ENCODE measurements around the gene PATE4.
"Not testable (repeated sequence)": the region's sequence is repeated elsewhere in the genome, so short reads cannot be mapped to it uniquely, and the experiment has no call there.

Gene PATE4

GRCh38 chr11:125842321-125842948 is 9.3 kb downstream of the PATE4 start:
- H3K36me3 ChIP-seq (replicated peaks; ENCODE audit: insufficient read depth, low read length) = no peaks in the 10 kb centered on the region
- H3K27me3 ChIP-seq (replicated peaks; ENCODE audit: insufficient read depth, low read length) = no peaks in the 10 kb centered on the region
- no peak overlapping the region for H3K27ac ChIP-seq (ENCODE audit: low read length)
- no peak overlapping the region for H3K4me2 ChIP-seq (ENCODE audit: low read depth, low read length)
- no peaks in the 10 kb centered on the region for H3K4me1 ChIP-seq (ENCODE audit: low read length)
- TF ChIP-seq CTCF (IDR thresholded peaks at IDR 0.05; ENCODE audit: low read length) (no peak), EZH2phosphoT487 (IDR thresholded peaks at IDR 0.05; ENCODE audit: low read length) (no peak), EZH2 (optimal IDR thresholded peaks at IDR 0.05; ENCODE audit: low read depth, low read length) (no peak)
- H3K9ac ChIP-seq (ENCODE audit: low read length) = no peak overlapping the region
- H3F3A ChIP-seq (ENCODE audit: insufficient read depth, low read length) = no peaks in the 10 kb centered on the region
- H3K4me3 ChIP-seq (ENCODE audit: low read length) = no peak overlapping the region
- no peaks in the 10 kb centered on the region for H4K20me1 ChIP-seq (ENCODE audit: insufficient read depth, low read length)
- H2AFZ ChIP-seq (ENCODE audit: low read length) = no peak overlapping the region
- no peaks in the 10 kb centered on the region for H3K9me3 ChIP-seq (replicated peaks; ENCODE audit: insufficient read depth, low read length)
- no peaks in the 10 kb centered on the region for H3K79me2 ChIP-seq (ENCODE audit: low read length)
- H3K9me2 ChIP-seq (replicated peaks; ENCODE audit: insufficient read depth, low read length) = no peaks in the 10 kb centered on the region
- no peak for DNase-seq

- Histone ChIP-seq H3K9me2 (replicated peaks; ENCODE audit: insufficient read depth, low read length) (no peaks in the 10 kb centered on the region), H3F3A (ENCODE audit: insufficient read depth, low read length) (no peaks in the 10 kb centered on the region), H3K36me3 (replicated peaks; ENCODE audit: insufficient read depth, low read length) (no peaks in the 10 kb centered on the region), H3K4me3 (ENCODE audit: low read length) (no peak overlapping the region), H3K4me2 (ENCODE audit: low read depth, low read length) (no peak overlapping the region), H3K9ac (ENCODE audit: low read length) (no peak overlapping the region), H4K20me1 (ENCODE audit: insufficient read depth, low read length) (no peaks in the 10 kb centered on the region), H3K9me3 (replicated peaks; ENCODE audit: insufficient read depth, low read length) (no peaks in the 10 kb centered on the region), H3K79me2 (ENCODE audit: low read length) (no peaks in the 10 kb centered on the region), H3K4me1 (ENCODE audit: low read length) (no peaks in the 10 kb centered on the region), H3K27me3 (replicated peaks; ENCODE audit: insufficient read depth, low read length) (no peaks in the 10 kb centered on the region), H2AFZ (ENCODE audit: low read length) (no peak overlapping the region), H3K27ac (ENCODE audit: low read length) (no peak overlapping the region)
- TF ChIP-seq EZH2 (optimal IDR thresholded peaks at IDR 0.05; ENCODE audit: low read depth, low read length) (no peak), CTCF (IDR thresholded peaks at IDR 0.05; ENCODE audit: low read length) (no peak), EZH2phosphoT487 (IDR thresholded peaks at IDR 0.05; ENCODE audit: low read length) (no peak)
- no peak for DNase-seq
Measured at GRCh38 chr11:125846188-125846587, 13.1 kb downstream of the PATE4 start.

GRCh38 chr11:125857670-125858069 is 24.6 kb downstream of the PATE4 start:
- DNase-seq; H3K36me3 ChIP-seq (replicated peaks; ENCODE audit: insufficient read depth, low read length); H3K9me2 ChIP-seq (replicated peaks; ENCODE audit: insufficient read depth, low read length); H2AFZ ChIP-seq (ENCODE audit: low read length); H3K9me3 ChIP-seq (replicated peaks; ENCODE audit: insufficient read depth, low read length); H3K79me2 ChIP-seq (ENCODE audit: low read length); H3K4me1 ChIP-seq (ENCODE audit: low read length); H3F3A ChIP-seq (ENCODE audit: insufficient read depth, low read length); H3K27me3 ChIP-seq (replicated peaks; ENCODE audit: insufficient read depth, low read length); H3K27ac ChIP-seq (ENCODE audit: low read length); H3K9ac ChIP-seq (ENCODE audit: low read length); H3K4me3 ChIP-seq (ENCODE audit: low read length); H4K20me1 ChIP-seq (ENCODE audit: insufficient read depth, low read length); H3K4me2 ChIP-seq (ENCODE audit: low read depth, low read length): not testable (repeated sequence)

- not testable (repeated sequence) for H3K4me1 ChIP-seq (ENCODE audit: low read length); H3K4me3 ChIP-seq (ENCODE audit: low read length); H3K79me2 ChIP-seq (ENCODE audit: low read length); H2AFZ ChIP-seq (ENCODE audit: low read length); H3K9me2 ChIP-seq (replicated peaks; ENCODE audit: insufficient read depth, low read length); H3K4me2 ChIP-seq (ENCODE audit: low read depth, low read length); H3K36me3 ChIP-seq (replicated peaks; ENCODE audit: insufficient read depth, low read length); H3F3A ChIP-seq (ENCODE audit: insufficient read depth, low read length); DNase-seq; H3K27ac ChIP-seq (ENCODE audit: low read length); H3K9ac ChIP-seq (ENCODE audit: low read length); H3K9me3 ChIP-seq (replicated peaks; ENCODE audit: insufficient read depth, low read length); H4K20me1 ChIP-seq (ENCODE audit: insufficient read depth, low read length); H3K27me3 ChIP-seq (replicated peaks; ENCODE audit: insufficient read depth, low read length)
Measured at GRCh38 chr11:125862786-125863185, 29.7 kb downstream of the PATE4 start.

GRCh38 chr11:125865354-125865753 is 32.2 kb downstream of the PATE4 start:
- not testable (repeated sequence) for H3K4me1 ChIP-seq (ENCODE audit: low read length); H3K79me2 ChIP-seq (ENCODE audit: low read length); DNase-seq; H3K4me2 ChIP-seq (ENCODE audit: low read depth, low read length); H3K27ac ChIP-seq (ENCODE audit: low read length); H3K9me2 ChIP-seq (replicated peaks; ENCODE audit: insufficient read depth, low read length); H3K36me3 ChIP-seq (replicated peaks; ENCODE audit: insufficient read depth, low read length); H3K27me3 ChIP-seq (replicated peaks; ENCODE audit: insufficient read depth, low read length); H3K9me3 ChIP-seq (replicated peaks; ENCODE audit: insufficient read depth, low read length); H4K20me1 ChIP-seq (ENCODE audit: insufficient read depth, low read length); H3F3A ChIP-seq (ENCODE audit: insufficient read depth, low read length); H3K4me3 ChIP-seq (ENCODE audit: low read length); H2AFZ ChIP-seq (ENCODE audit: low read length); H3K9ac ChIP-seq (ENCODE audit: low read length)

Measured in MM.1S (cell line).